GM21825 (cell line): Measurements from ENCODE around the gene SEMA5A.

ENCODE experiments used
- ATAC-seq: cut with Tn5 transposase; IDR thresholded peaks from one replicate; pipeline ENCODE4 v1.9.1; 2021; ENCODE audit warnings: mild to moderate bottlenecking, moderate library complexity; ENCODE audit not compliant: unreplicated experiment

SEMA5A gene

GRCh38 chr5:9551567-9552537 lies 6.0 kb upstream of the SEMA5A start:
- ATAC-seq, result no peak

- ATAC-seq, result no peak
Observed at GRCh38 chr5:9549941-9550340, 4.1 kb upstream of the SEMA5A start.

- no peak for ATAC-seq
Observed at GRCh38 chr5:9547122-9547947, 1.5 kb upstream of the SEMA5A start.

DNA sequence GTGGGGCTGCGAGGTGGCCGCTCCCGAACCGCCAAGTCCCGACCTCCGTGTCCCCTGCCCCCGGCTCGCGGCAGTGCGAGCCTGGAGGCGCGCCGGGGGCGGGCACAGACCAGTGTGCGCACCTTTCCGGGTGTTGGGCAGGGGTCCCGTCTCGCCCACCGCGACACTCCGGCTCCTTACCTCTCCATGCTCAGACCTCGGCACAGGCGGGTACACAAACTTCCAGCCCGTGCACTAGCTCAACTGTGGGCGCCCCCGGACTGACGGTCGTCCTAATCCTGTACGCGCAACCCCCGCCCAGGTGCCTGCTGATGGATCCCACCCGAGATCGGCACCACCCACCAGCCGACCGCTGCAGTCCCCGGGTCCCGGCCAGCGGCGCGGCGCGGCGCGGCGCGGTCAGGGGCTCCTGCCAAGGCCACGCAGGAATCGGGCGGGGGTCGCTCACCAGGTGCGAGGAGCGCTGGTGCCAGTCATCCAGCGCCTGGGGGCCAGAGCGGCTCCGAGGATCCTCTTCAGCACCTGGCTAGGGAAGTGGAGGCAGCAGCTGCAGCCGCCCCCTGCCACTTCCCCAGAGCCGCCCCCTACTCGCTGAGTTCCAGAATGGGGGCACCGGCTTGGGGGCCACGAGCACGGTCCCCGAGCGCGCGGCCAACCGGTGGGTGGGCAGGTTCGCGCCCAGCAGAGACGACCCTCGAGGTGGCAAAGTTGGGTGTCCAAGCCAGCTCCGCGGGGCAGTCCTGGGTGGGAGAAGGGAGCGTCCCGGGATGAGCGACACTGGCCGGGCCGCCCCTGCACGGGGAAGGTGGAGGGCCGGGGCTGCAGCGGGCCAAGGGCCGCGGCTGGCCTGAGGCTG lies 511 bp downstream of the SEMA5A start:
- ATAC-seq, result no peak

GRCh38 chr5:9544502-9545135 lies 1.3 kb downstream of the SEMA5A start:
- ATAC-seq, result peak; percentile 67

DNA sequence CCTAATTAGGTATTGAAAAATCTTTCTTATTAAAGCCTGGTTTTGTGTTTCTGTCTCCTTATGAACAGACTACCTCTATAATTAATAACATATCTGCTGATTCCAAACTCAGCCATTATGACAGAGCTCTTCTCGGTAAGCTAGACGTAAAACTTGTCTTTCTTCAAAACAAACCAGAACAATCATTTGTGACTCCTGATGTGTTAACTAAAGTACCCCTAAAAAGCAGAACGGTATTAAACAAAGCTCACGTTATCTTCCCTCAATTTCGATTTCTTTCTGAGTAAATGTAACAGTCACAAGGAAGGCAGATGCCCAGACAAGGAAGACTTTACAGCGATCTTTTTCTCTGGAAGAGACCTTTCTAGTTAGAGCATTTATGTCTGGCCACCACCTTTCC lies 1.8 kb downstream of the SEMA5A start:
- ATAC-seq, result no peak

DNA sequence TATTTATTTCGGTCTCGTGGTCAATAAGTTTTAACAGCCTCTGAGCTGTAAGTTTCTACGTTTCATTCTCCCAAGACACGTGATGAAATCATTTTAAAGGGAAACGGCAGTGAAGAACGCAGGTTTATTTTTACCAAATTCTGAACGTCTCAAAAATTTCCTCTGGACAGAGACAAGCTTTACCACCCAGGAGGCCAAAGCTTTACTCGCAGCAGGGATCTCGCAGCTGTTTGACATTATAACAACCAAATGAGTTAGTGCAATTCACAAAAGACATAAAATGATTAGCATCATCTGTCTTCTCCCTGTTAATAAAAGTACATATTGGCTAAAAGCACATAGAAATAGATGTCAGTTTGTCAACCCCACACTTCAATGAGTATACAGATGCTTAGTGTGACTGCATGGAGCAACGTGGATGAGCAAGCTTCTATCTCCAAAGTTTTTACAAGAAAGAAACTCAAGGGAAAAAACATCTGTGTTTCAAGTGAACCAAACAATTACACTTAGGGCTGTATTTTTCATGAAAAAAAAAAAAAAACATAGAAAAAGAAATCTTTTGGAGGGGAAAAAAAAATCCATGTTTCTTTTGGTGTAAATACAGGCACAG lies 2.5 kb downstream of the SEMA5A start:
- ATAC-seq, result no peak

GRCh38 chr5:9540791-9541190 lies 5.1 kb downstream of the SEMA5A start:
- ATAC-seq, result no peak

DNA sequence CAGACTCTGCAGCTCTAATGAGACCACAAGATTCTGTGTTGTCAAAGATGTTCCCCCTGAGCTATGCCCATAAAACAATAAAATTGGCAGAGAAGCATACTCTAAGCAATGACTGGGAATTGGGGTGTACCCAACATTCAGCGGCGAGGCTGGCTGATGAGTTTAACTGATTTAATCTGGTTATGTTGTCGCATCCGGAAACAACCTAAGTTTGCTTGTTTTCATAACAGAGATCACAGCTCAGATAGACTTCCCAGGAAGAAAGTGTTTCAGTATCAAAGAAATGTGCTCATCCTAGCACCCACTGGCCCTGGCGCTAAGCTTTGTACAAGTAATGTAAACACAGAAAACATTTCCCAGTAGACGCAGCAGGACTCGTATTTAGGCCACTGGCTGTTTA lies 7.4 kb downstream of the SEMA5A start:
- no peak for ATAC-seq

GRCh38 chr5:9537223-9538141 lies 8.4 kb downstream of the SEMA5A start:
- no peak for ATAC-seq

DNA sequence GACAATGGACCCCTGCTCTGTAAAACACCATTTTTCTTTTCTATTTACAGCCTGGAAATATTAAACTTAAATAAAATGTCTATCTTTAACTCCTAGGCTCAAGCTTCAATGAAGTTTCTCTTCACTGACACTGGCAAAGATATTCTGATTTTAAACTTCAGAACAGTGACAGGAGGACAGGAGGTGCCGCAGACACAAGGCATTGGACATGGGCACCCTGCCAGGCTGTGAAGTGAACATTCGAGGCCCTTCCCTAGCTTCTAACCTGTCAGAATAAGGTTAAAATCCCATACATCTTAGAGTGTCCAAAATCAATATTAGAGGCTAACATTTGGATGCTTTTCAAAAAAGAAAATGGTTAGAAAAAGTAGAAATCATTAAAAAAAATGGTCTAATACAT lies 9.2 kb downstream of the SEMA5A start:
- no peak for ATAC-seq

DNA sequence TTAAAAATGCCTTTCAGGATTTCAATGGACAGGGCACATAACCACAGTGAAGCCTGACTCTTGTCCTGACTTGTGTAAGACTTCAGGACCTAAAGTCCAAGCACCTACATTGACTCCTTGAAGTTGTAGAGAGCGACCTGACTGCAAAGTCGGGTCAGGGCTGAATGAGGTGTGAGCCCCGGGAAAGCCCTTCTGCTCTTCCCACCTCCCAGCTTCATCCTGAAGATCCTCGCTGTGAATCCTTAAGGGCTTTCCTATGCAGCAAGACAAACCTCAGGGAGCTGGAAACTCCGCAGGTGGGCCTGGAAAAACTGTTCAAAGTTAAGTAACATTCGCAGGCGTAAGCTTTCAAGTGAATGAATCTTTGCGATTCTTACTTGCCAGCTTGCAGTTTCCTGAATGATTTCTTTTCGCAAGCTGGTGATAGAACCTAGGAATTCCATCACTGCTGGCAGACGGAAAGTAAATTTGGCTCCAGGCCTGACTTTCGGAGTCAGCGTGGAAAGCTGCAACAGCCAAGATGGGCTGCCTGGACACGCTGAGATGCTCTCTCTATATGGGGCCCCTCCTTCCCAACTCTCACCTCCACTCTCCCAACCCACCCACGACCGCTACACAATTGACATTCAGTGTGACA lies 10.9 kb downstream of the SEMA5A start:
- ATAC-seq, result no peak

- ATAC-seq, result no peak
Observed at GRCh38 chr5:9533562-9534364, 12.1 kb downstream of the SEMA5A start.

DNA sequence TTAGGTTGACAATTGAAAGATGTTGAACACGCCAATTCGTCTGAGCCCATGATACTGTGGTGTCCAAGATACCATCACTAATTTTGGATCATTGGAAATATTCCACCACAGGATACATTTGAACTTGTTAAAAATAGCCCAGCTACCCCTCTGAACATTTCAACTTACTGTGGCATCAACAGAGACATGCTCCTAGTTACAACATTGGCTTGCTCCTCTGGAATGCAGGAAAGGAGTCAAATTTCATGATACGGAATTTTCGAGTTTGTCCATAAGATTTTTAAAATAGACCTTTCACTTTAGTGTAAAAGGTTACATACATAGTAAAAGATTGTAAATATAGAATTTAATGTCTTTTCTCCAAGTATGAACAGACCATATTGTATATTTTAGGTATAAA lies 12.8 kb downstream of the SEMA5A start:
- ATAC-seq, result no peak

GRCh38 chr5:9529513-9529912 lies 16.4 kb downstream of the SEMA5A start:
- ATAC-seq, result no peak

DNA sequence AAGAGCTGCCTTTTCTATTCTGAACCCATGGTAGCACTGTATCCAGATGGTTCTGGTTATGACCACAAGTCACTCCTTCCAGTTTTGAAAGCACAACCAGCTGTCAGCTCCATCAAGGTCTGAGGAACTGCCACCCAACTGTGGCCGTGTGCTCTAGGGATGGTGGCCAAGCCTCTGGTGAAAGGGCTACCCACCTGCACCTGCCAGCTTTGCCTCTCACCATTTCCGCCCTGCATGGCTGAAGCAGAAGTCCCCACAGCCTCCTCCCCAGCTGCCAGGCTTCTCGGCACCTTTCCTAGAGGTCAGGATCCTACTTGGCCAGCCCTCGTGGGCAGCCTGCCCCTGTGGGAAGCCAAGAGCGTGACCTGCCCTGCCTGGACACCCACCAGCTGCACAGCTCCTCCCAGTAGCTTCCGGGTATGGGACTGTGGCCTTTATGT lies 16.8 kb downstream of the SEMA5A start:
- ATAC-seq, result no peak

GRCh38 chr5:9524941-9525340 lies 20.9 kb downstream of the SEMA5A start:
- no peak for ATAC-seq
